NCI-H187 (cell line): Measurements from ENCODE around the gene MRTO4.
"Not testable (repeated sequence)": the region's sequence is repeated elsewhere in the genome, so short reads cannot be mapped to it uniquely, and the experiment has no call there.

Source experiments
- DNase-seq, 2 experiments: peaks; one replicate each; lab custom pipeline; 2025; lab: John Stamatoyannopoulos, UW

Gene MRTO4

DNA sequence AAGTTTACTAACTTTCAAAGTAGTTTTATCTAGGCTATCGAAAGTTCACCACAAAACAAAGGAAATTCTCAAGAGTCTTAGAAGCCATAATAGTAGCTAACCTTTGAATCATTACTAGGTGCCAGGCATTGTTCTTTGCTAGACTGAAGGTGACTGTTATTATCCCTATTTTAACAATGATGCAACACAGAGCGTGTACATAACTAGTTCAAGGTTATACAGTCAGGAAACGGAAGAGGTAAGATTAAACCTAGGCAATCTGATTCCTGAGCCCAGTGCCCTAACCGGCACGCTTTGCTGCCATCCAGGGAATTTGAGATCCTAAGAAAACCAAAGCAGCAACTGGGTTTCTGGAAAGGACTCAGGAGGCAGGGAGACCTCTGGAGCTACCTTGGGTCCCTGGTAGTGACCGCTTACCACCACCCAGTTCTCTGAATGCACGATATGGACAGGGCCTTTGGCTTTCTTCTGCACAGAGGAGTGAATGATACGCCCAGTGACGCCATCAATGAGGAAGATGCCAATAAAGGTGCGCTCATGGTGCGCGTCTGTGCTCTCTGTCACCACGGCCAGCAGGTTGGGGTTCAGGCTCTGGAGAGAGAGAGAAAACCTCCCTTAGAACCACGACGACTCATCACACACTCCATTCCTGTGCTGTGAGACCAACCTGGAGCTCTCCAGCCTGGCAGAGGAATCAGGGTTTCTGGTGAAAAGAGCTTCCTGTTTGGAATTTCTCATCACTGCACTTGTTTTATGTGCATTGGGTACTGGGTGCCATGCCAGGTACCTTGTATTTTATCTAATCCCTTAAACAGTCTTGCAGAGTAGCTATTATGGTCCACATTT, 28.4 kb upstream of the MRTO4 start:
- DNase-seq = no peak

DNA sequence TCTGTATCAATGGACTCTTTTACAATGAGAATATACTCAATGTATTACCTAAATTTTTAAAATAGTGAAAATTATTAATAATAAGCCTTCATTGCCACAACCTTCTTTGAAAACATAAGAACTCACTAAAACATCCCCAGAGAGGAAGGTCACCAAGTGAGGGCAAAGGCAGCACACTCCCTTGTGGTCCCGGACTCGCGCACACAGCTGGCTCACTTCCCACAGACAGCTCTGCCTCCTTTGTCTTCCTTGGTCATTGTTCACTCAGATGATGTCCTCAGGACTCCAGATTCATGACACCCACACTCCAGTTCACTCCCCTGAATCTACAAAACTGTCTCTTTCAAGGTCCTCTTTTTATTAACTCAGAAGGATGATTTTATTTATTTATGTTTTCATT, 22.4 kb upstream of the MRTO4 start:
- DNase-seq = no peak

DNA sequence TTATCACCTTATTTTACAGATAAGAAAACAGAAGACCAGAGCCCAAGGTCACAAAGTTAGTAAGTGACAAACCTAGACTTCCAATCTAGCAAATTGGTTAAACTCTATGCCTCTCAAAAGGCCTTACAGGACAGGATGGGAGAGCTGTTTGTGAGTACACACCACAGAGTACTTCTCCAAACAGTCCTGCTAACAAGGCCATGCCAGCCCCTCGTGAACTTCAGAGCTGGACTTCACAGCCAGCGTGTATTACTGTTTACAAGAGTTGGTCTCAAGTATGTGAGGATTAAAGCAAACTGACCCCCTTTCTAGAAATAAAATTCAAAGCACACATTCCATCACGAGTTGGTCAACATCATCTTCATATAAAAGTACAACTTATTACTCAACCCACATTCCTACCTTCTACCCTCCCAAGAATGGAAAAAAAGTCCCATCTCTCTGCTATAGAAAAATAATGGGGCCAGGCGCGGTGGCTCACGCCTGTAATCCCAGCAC, 21.7 kb upstream of the MRTO4 start:
- DNase-seq = no peak

DNA sequence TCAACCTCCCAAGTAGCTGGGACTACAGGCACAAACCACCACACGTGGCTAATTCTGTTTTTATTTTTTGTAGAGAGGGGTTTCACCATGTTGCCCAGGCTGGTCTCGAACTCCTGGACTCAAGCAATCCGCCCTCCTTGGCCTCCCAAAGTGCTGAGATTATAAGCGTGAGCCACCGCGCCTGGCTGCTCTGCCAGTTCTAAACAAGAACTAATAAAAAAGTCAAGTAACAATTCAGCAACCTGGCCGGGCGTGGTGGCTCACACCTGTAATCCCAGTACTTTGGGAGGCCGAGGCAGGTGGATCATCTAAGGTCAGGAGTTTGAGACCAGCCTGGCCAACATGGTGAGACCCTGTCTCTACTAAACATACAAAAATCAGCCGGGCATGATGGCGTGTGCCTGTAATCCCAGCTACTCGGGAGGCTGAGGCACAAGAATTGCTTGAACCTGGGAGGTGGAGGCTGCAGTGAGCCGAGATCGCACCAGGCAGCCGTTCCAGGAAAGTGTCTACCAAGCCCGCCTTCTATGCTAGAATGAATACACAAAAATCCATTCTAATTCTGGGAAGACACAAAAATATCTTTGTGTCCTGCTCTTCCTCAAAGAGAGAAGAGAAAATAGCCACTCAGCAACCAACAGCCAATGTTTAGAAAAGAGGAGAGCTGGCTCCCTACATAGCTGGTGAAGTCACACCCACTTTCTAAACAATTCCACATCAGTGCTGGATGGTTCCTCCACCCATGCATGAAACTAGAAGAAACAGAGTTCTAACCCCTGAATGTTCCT, 19.7 kb upstream of the MRTO4 start:
- DNase-seq = not testable (repeated sequence)

DNA sequence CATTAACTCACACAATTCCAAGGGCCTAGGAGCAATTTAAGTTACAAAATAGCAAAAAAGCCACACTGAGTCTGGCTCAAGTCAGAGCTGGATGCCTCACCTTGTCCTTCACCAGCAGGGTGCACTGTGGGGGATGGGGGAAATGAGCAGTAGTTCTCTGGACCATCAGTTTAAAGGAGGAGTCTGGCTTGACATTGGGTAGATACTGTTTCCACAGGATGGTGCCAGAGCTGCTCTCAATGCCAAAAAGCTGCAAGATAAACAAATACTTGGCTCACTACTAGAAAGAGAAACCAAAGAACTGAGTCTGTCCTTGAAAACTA, 19.1 kb upstream of the MRTO4 start:
- DNase-seq = no peak

DNA sequence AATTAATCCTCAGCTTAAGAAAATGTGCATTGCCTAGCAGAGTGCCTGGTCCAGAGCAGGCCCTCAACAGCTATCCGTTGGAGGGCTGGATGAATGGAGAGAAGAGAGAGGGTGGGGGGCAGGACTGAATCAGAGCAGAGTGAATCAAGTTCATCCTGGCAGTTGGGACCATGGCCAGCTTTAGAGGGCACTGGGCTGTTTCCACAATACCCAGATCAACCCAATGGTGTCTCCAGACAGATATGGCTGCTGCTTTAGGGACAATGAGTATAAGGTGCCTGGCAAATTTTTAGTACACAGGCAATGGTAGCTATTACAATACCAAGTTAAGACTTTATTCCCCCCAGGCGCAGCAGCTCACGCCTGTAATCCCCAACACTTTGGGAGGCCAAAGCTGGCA, 17.4 kb upstream of the MRTO4 start:
- DNase-seq = no peak

DNA sequence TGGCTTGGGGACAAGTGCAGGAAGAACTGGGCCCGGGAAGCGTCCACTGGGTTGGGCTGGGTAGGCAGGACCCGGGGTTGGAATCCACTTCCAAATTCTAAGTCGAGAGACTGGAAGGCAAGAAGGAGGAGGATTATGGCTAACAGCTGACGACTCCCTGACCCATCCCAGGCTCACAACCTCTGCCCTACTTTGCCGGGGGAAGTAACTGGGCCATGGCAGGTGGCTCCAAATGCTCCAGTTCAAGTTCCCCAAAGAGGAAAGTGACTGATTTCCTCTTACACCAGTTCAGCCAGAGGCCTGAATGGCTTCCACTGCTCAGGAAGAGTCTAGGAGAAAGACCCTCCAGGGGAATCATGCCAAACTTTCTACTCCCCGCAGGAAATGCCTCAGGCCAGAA, 11.7 kb upstream of the MRTO4 start:
- no peak for DNase-seq

DNA sequence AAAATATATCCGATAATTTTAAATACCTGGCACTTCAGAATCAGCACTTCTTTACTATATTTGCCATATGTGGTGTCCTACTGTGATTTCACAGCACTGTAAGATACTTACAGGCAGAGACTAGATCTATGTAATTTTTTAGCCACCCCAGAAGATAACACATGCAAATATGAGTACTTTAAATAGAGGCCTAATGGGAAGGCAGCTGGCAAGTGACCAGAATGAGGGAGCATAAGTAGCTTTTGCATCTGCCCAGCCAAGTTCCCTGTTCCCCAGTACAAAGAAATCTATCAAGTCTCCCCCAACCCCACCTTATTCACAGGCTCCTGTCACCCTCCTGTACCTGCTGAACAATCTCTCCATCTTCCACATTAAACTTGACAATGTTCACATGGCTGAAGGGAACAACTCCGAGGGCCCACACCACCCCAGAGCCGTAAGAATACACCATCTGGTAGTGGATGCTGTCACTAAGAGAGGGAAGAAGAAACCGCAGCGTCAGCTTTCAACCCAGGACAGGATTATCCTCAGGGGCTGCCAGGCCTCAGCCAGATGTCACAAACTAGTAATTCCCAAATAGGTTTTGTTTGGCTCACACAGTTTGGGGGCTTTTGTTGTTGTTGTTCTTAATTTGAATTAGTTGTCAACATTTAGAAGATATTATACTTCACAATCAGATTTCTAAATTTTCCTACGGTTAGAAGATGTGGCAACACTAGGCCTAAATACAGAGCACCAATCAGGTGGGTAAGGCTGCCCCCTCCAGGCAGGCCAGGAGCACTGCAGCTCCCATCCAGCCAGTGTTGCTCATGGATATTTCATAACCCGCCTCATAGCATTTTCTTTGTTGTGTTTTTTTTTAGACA, 10.7 kb upstream of the MRTO4 start:
- DNase-seq = no peak

DNA sequence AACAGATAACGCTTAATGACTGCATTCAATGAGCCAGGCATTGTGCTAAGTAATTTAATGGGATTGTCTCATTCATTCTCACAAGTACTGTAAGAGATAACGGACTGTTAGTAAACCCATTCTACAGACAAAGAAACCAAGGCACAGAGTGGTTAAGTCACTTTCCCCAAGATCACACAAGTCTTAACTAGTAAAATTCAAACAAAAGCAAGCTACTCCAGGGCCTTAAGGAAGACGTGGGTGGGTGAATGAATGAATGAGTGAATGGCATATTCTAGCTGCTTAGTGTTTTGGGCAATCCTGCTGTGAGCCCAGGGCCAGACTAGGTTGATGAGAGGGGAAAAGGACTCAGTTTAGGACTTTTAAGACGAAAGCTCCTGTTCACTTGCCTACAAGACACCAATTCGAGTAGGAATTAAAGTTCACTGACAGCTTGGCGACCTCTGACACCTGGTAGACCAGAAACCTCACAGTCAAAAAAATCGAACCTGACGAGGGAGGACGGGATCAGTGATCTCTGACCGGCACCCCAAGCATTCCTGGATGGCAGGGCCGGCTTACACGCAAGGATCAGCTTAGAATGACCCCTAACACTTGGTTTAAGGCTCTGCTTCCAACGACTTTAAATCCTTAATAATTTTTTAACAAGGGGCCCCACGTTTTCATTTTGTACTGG, 838 bp upstream of the MRTO4 start:
- DNase-seq = no peak

DNA sequence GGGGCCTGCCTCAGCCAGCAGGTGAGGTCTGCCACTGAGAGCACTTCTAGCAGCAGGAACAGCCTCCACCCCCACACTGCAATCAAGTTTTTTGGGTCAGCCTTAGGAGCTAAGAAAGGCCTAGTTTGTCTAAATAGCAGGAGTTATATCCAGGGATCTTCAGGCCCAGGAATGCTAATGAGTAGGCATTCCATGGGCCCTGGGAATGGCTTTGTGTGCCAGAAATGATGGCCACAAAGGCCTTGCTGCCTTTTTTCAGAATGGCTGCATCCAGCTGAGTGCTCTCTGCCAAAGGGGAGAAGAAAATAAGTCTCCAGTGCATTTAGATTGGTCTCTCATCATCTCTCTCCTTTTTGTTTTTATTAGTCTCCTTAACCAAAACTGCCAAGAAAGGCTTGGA, 2.8 kb downstream of the MRTO4 start:
- DNase-seq = no peak

DNA sequence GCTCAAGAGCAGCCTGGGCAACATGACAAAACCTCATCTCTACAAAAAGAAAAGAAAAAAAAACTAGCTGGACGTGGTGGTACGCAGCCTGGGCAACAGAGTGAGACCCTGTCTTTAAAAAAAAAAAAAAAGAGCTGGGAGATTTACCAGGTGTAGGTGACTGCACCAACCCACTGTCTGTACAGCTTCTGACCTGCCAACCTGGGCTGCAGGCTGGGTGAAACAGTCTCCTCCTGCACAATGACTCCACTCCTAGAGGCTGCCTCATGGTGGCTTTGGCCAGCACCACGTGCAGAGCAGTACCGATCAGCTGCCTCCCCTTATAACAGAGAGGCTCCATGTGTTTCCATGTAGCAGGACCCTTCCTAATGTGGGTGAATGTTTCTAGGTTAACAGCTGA, 3.7 kb downstream of the MRTO4 start:
- no peak for DNase-seq

DNA sequence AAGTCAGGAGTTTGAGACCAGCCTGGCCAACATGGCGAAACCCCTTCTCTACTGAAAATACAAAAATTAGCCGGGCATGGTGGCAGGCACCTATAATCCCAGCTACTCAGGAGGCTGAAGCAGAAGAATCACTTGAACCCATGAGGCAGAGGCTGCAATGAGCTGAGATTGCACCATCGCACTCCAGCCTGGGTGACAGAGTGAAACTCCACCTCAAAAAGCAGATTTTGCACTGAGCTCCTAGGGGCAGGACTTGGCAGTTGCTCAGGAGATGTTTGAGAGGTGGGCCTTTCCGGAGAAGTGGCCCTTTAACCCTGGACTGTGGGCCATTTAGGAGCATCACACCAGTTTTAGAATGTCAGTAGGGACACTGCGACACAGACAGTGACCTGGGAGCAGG, 4.7 kb downstream of the MRTO4 start:
- not testable (repeated sequence) for DNase-seq

DNA sequence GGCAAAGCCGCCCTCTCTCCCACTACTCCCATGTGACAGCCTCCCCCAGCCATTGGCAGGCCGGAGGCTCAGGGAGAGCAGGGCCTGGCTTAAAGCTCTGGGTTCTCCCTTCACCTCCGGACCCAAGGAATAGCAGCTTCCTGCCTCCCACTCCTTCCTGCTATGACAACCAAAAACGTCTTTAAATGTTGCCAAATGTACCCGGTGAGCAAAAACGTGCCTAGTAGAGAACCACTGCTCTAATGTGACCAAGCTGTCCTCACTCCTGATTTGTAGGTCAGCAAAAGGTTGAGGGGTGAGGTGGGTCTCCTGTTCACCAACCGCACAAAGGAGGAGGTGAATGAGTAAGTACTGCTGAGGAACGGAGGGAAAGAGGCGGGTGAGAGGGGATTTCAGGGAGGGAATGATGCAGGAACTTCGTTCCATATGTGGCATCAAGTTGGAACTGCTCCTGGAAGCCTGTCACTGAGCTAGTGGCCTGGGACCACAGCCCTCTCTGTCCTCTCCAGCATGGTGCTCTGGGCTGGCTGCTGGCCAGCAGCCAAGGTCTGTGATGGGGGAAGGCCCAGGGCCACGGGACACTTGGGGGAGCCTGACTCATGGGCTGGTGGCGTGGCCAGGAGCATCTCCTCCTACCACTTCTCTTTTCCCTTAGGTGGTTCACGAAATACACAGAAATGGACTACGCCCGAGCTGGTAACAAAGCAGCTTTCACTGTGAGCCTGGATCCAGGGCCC, 5.7 kb downstream of the MRTO4 start:
- no peak for DNase-seq

DNA sequence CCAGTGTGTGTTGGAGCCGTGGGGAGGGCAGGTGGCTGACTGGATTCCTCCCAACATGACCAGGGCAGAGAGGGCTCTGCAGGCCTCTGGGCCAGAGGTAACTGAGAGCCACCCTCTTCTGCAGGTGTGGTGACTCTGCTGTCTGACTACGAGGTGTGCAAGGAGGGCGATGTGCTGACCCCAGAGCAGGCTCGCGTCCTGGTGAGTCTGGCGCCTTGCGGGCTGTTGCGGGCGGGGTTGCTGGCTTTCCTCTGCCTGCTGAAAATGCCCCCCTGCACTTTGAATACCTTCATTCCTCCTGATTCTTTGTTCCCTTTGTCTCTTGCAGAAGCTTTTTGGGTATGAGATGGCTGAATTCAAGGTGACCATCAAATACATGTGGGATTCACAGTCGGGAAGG, 6.7 kb downstream of the MRTO4 start:
- no peak for DNase-seq

DNA sequence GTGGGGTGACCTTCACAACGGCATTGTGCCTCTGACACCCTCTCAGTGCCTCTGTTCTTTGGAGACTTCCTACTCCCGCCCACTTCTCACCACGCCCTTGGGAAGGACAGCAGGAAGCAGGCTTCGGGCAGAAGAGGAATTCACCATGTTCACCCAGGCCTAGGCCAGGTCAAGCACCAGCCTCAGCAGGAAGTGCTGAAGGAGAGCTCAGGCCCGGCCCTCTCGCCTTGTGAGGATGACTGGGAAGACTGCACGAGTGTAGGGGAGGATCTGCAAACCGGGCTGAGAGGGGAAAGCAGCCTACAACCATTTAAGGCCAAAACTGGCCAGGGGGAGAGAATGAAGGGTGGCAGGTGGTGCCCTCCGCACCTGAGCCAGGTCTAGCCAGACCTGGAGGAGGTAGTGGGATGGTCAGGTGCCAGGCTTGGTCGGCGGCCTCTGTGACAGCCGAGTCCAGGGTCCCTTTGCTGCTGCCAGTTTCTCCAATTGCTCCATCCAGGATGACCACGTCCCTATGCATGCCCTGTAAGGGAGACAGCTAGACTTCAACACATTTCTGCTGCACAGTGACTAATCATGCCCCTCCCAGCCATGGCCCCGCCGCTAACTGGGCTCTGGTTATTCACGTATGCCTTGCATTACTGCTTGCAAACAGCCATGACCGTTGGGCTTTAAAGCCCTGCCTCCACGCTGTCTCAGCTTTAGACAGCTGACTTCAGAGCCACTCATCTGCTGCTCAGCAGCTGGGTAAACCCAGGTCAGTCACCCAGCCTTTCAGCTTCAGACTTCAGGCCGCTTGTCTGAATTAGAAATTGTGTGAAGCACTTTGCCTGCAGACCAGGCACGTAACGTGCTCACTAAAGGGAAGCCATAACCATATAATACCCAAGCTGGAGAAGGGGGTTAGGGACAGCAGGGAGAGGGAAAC, 8.9 kb downstream of the MRTO4 start:
- peak; percentile 46 to 82 for DNase-seq

DNA sequence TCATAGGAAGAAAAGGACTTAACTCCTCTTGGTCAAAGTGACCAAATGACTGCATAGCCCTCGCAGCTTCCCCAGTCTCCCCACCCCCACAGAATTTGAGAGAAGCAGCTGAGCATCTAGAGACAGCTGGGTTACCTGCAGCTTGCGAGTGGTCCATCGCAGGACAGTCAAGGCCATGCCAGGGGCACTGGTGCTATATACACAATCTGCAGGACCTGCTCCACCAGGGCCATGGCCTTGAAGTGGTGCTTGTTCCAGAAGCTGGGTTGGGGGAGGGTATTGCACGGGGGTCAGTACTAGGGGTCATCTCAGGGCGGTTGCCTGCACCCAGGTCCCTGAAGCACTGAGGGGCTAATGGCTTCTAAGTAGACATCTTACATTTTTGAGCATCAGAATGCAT, 10.4 kb downstream of the MRTO4 start:
- no peak for DNase-seq

DNA sequence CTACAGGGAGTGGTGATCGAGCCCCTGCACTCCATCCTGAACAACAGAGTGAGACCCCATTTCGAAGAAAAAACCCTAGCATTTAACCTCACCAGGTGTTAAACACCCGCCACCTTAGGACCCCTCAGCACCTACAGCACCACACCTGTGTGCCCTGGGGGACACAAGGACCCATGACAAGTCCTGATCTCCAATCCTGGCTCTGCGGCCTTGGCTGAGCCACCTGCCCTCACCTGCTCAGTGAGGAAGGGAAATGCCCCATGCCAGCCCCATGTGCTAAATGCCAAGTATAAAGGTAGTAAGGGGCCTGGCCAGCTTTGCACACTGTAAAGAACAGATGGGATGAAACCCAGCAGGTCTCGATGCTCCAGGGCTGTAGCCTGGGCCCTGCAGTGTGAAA, 11.1 kb downstream of the MRTO4 start:
- no peak for DNase-seq

DNA sequence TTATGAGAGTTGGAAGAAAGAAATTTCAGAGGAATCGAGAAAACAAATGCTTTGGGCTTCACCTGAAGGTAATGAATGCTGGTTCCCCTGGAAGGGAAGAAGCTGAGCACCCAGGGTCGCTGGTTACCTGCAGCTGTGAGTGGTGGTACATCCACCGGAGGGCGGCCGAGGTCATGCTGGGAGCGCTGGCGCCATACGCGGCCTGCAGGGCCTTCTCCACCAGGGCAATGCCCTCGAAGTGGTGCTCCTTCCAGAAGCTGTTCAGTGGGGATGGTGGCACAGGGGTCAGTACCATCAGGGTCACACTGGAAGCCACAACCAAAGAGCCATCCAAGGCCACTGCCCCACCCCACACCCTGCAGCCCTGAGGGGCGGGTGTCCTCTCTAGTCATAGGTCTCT, 16.8 kb downstream of the MRTO4 start:
- no peak for DNase-seq

DNA sequence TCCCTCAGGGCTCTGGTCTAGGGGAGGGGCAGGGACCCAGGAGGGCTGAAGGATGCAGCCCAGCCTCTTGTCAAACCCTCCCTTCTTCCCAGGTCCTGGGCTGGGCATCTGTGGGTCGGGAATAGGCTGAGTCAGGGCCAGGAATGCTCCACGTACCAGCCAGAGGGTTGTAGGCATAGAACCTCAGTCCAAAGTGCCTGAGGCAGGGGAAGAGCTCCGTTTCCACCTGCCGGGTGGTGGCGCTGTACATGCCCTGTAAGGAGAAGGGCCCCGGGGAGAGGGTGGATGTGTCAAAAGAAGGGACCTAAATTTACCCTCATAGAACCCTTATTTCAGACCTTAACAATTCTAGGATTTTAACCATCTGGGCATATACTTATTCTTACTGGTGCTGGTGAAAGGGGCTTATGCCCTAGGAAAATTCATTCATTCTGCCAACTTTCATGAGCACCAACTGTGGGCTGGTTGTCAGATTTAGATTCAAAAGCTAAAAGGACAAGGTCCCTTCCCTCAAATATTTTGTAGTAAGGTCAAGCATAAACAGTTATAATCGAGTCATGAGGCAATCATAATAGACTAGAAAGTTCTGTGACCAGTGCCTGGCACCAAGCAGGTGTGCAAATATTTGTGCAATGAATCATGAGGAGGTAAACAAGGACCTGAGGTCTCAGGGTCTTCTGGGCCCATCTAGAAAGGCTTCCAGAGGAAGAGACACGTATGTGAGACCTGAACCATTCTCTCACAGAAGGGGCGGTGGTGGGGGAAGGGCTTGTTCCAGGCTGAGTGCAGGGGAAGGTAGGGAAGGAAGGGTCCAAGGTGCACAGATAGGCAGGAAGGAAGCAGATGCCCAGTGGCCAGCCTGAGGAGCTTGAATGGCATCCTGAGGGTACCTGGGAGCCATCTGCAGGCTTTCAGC, 18.1 kb downstream of the MRTO4 start:
- DNase-seq = not testable (repeated sequence)
